Measurements from ENCODE around the gene TAF8. TPM values are rescaled to one million over a fixed set of nuclear protein-coding genes. Genes with fewer than 3 reads are reported as not detected.

The TAF8 gene
- total RNA-seq, 1 donor from 2014 or later, result 12.6 TPM

DNA sequence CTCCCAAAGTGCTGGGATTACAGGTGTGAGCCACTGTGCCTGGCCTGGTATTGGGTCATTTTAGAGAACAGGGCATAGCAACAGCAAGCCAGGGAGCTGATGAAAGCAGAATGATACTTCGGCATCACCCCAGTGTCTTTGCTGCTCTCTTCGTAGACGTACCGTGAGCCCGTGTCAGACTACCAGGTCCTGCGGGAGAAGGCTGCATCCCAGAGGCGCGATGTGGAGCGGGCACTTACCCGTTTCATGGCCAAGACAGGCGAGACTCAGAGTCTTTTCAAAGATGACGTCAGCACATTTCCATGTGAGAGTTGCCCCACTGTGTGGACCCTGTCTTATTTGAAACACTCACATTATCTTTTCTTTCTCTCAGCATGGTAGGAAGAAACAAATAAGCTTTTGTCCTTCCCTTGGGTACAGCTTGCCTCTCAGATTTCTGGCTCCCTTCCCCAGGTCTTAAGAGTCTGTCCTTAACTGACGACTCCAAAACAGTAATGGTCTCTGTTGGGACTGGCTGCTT lies 15.9 kb downstream of the TAF8 start:
- Histone ChIP-seq H3K36me3 (ENCODE audit: control insufficient read depth, insufficient read depth, low read length) (no peaks in the 10 kb centered on the region), H3K4me3 (ENCODE audit: low read depth, low read length) (no peak overlapping the region), H3K27me3 (ENCODE audit: control insufficient read depth, insufficient read depth, low read length) (no peaks in the 10 kb centered on the region)
- no peak for DNase-seq (ENCODE audit: low read depth)
- TF ChIP-seq, protein P1, sequence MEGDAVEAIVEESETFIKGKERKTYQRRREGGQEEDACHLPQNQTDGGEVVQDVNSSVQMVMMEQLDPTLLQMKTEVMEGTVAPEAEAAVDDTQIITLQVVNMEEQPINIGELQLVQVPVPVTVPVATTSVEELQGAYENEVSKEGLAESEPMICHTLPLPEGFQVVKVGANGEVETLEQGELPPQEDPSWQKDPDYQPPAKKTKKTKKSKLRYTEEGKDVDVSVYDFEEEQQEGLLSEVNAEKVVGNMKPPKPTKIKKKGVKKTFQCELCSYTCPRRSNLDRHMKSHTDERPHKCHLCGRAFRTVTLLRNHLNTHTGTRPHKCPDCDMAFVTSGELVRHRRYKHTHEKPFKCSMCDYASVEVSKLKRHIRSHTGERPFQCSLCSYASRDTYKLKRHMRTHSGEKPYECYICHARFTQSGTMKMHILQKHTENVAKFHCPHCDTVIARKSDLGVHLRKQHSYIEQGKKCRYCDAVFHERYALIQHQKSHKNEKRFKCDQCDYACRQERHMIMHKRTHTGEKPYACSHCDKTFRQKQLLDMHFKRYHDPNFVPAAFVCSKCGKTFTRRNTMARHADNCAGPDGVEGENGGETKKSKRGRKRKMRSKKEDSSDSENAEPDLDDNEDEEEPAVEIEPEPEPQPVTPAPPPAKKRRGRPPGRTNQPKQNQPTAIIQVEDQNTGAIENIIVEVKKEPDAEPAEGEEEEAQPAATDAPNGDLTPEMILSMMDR (IDR thresholded peaks at IDR 0.05; ENCODE audit: insufficient read depth, low read length, poor library complexity, severe bottlenecking), result no peak

DNA sequence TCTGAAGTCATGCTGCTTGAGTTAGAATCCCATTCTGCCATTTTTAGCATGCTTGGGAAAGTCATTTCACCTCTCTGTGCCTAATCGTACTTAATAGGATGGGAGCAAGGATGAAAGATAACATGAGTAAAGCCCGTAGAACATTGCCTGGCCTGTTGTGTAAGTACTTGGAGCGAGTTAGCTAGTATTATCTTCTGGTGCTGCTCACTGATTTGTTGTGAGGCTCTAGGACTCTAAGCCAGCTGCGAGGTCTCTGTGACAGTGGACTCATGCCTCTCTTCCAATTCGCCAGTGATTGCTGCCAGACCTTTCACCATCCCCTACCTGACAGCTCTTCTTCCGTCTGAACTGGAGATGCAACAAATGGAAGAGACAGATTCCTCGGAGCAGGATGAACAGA lies 17.8 kb downstream of the TAF8 start:
- TF ChIP-seq, protein P1 (IDR thresholded peaks at IDR 0.05; ENCODE audit: insufficient read depth, low read length, poor library complexity, severe bottlenecking), result no peak
- DNase-seq (ENCODE audit: low read depth), result no peak
- H3K27me3 ChIP-seq (ENCODE audit: control insufficient read depth, insufficient read depth, low read length), result no peaks in the 10 kb centered on the region
- H3K4me3 ChIP-seq (ENCODE audit: low read depth, low read length), result no peak overlapping the region
- no peaks in the 10 kb centered on the region for H3K36me3 ChIP-seq (ENCODE audit: control insufficient read depth, insufficient read depth, low read length)

- no peak for DNase-seq (ENCODE audit: low read depth)
- Histone ChIP-seq H3K4me3 (ENCODE audit: low read depth, low read length) (no peak overlapping the region), H3K27me3 (ENCODE audit: control insufficient read depth, insufficient read depth, low read length) (no peaks in the 10 kb centered on the region), H3K36me3 (ENCODE audit: control insufficient read depth, insufficient read depth, low read length) (no peaks in the 10 kb centered on the region)
- TF ChIP-seq, protein P1 (IDR thresholded peaks at IDR 0.05; ENCODE audit: insufficient read depth, low read length, poor library complexity, severe bottlenecking), result no peak
Observed at GRCh38 chr6:42068872-42069522, 18.7 kb downstream of the TAF8 start.

- Histone ChIP-seq H3K4me3 (ENCODE audit: low read depth, low read length) (no peak overlapping the region), H3K36me3 (ENCODE audit: control insufficient read depth, insufficient read depth, low read length) (no peaks in the 10 kb centered on the region), H3K27me3 (ENCODE audit: control insufficient read depth, insufficient read depth, low read length) (no peaks in the 10 kb centered on the region)
- TF ChIP-seq, protein P1 (IDR thresholded peaks at IDR 0.05; ENCODE audit: insufficient read depth, low read length, poor library complexity, severe bottlenecking), result no peak
- DNase-seq (ENCODE audit: low read depth), result no peak
Observed at GRCh38 chr6:42071881-42072583, 21.7 kb downstream of the TAF8 start.

DNA sequence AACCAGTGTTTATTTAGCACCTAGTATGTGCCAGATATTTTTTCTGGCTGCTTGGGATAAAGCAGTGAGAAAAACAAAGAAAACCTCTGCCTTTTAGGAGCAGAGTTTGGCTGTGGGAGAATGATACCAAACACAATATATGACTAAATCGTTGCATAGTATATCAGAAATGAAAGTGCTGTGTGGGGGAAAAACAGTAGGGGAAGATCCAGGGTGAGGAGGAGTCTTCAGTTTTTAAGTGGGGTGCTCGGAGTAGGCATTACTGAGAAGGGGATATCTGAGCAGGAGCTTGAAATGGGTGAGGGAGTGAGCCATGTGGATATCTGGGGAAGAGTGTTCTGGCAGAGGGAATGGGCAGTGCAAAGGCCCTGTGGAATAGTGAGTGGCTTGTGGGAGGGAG lies 23.0 kb downstream of the TAF8 start:
- Histone ChIP-seq H3K4me3 (ENCODE audit: low read depth, low read length) (no peak overlapping the region), H3K36me3 (ENCODE audit: control insufficient read depth, insufficient read depth, low read length) (no peaks in the 10 kb centered on the region), H3K27me3 (ENCODE audit: control insufficient read depth, insufficient read depth, low read length) (no peaks in the 10 kb centered on the region)
- TF ChIP-seq, protein P1 (IDR thresholded peaks at IDR 0.05; ENCODE audit: insufficient read depth, low read length, poor library complexity, severe bottlenecking), result no peak
- DNase-seq (ENCODE audit: low read depth), result no peak
